GM12864 (cell line): Measurements from ENCODE around the gene NLRP6.

Experiments used
- DNase-seq: peaks from one replicate; pipeline ENCODE4 v3.0.0-alpha.2; 2011; ENCODE audit warnings: low read depth
- H3K4me3 ChIP-seq: 2 replicates; pipeline ENCODE4 v1.5.1; 2011; ENCODE audit warnings: mild to moderate bottlenecking, low read depth, low read length, control low read depth
- CTCF ChIP-seq: IDR thresholded peaks from 2 replicates; pipeline ENCODE4 v1.5.1; 2011; ENCODE audit warnings: low read depth, mild to moderate bottlenecking, moderate library complexity, low read length, control low read depth, inconsistent platforms; ENCODE audit errors: missing control alignments

The NLRP6 gene

GRCh38 chr11:256952-257737 is 21.1 kb upstream of the NLRP6 start:
- no peak for TF ChIP-seq CTCF
- no peak for DNase-seq
- no peak overlapping the region for H3K4me3 ChIP-seq

- DNase-seq, result no peak
- peak; percentile 50 for TF ChIP-seq CTCF
These were observed 20.3 kb upstream of the NLRP6 start for GRCh38 chr11:257766-258493.

GRCh38 chr11:259413-259812 is 18.8 kb upstream of the NLRP6 start:
- no peak overlapping the region for H3K4me3 ChIP-seq

More at GRCh38 chr11:257766-258493, 20.3 kb upstream of the NLRP6 start:
- no peak overlapping the region for H3K4me3 ChIP-seq

GRCh38 chr11:261624-262023 is 16.6 kb upstream of the NLRP6 start:
- DNase-seq, result no peak
- TF ChIP-seq CTCF, result no peak
- H3K4me3 ChIP-seq, result no peak overlapping the region

More at GRCh38 chr11:259413-259812, 18.8 kb upstream of the NLRP6 start:
- no peak for TF ChIP-seq CTCF
- DNase-seq, result no peak

GRCh38 chr11:266676-267439 is 11.3 kb upstream of the NLRP6 start:
- no peak overlapping the region for H3K4me3 ChIP-seq
- DNase-seq, result no peak
- TF ChIP-seq CTCF, result no peak

- TF ChIP-seq CTCF, result no peak
- H3K4me3 ChIP-seq, result peak overlapping the region; percentile 72
These were observed 10.7 kb upstream of the NLRP6 start for GRCh38 chr11:267491-267994.

GRCh38 chr11:268716-269145 is 9.5 kb upstream of the NLRP6 start:
- H3K4me3 ChIP-seq, result peak overlapping the region; percentile 72
- DNase-seq, result peak; percentile 63

More at GRCh38 chr11:267491-267994, 10.7 kb upstream of the NLRP6 start:
- no peak for DNase-seq
